ENCODE results near the gene RHBG. TPM values are rescaled to one million over a fixed set of nuclear protein-coding genes. Genes with fewer than 3 reads are reported as not detected.

RHBG gene
- total RNA-seq, 1 experiment from 2014 or later, result 1.5 TPM

DNA sequence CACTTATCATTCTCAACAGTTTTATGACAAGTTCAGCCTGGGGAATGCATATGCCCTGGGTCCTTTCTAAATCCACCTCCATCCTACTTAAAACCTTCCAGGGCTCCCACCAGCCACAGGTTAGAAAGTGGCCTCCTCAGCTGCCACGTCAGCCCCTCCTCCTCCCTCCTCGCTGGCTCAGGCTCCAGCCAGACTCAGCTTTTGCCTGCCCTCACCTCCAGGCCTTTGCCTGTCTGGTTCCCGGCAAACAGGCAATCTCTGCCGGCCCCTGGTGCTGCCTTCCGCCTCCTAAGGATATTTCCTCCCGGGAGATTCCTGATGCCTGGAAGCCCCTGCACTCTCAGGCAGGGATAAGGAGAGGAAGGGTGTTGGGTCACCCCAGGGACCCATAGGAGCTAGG lies 9.5 kb downstream of the RHBG start:
- no peaks in the 10 kb centered on the region for H3K9me3 ChIP-seq (ENCODE audit: control insufficient read depth, low read depth, low read length)
- no peak overlapping the region for H2BK12ac ChIP-seq (ENCODE audit: insufficient read length, low read depth, low read length)

More for the DNA sequence above, 9.5 kb downstream of the RHBG start:
- H2AK5ac ChIP-seq (ENCODE audit: insufficient read length, low read length), result no peak overlapping the region
- H4K8ac ChIP-seq (replicated peaks; ENCODE audit: insufficient read length, low read depth, low read length), result no peak overlapping the region
- H4K5ac ChIP-seq (ENCODE audit: insufficient read length, low read depth, low read length), result no peak overlapping the region
- no peak overlapping the region for H3K27ac ChIP-seq (ENCODE audit: insufficient read length, low read depth, low read length)
- H2AFZ ChIP-seq (ENCODE audit: low read length), result no peak overlapping the region
- Mint-ChIP-seq H3K4me3 (no peak overlapping the region), H3K27ac (no peak overlapping the region), H3K4me1 (peaks cover 4 to 6% of the 10 kb centered on the region in 2 experiments), H3K27me3 (ENCODE audit: low read depth) (peaks cover 10% of the 10 kb centered on the region), H3K36me3 (ENCODE audit: insufficient read depth in 1 of 3, low read depth in 3 of 3) (no peaks in the 10 kb centered on the region), H3K9me3 (no peaks in the 10 kb centered on the region)
- DNase-seq, result no peak
- no peak overlapping the region for H2BK5ac ChIP-seq (ENCODE audit: insufficient read length, low read length)
- no peaks in the 10 kb centered on the region for H3K79me1 ChIP-seq (ENCODE audit: insufficient read depth, low read depth, low read length, poor library complexity, severe bottlenecking)
- H2BK120ac ChIP-seq (ENCODE audit: low read depth, low read length, poor library complexity, severe bottlenecking), result no peak overlapping the region
- no peak overlapping the region for H3K9ac ChIP-seq (ENCODE audit: extremely low read depth, insufficient read length, low read length)
- no peak overlapping the region for H3K56ac ChIP-seq (ENCODE audit: insufficient read length, low read depth, low read length)
- no peak overlapping the region for H3K18ac ChIP-seq (ENCODE audit: insufficient read length, low read depth, low read length)
- H2BK20ac ChIP-seq (ENCODE audit: low read depth, low read length, poor library complexity, severe bottlenecking), result no peak overlapping the region
- no peak overlapping the region for H3T11ph ChIP-seq (ENCODE audit: low read length)
- H3K4ac ChIP-seq (ENCODE audit: low read depth, low read length), result no peak overlapping the region
- no peak overlapping the region for H4K91ac ChIP-seq (ENCODE audit: insufficient read length, low read depth, low read length)
- no peak overlapping the region for H3K14ac ChIP-seq (ENCODE audit: insufficient read depth, low read length)
- no peaks in the 10 kb centered on the region for H4K20me1 ChIP-seq (ENCODE audit: control insufficient read depth, insufficient read depth, insufficient read length)
- no peaks in the 10 kb centered on the region for H3K79me2 ChIP-seq (ENCODE audit: insufficient read depth, low read length)
- WGBS (ENCODE audit: extremely low coverage, insufficient read length, low lambda C conversion rate), result no CpG with 5 or more reads among the region's 6 CpGs
- no peaks in the 10 kb centered on the region for H3K27me3 ChIP-seq (ENCODE audit: insufficient read depth, low read length)
- TF ChIP-seq, protein P1, sequence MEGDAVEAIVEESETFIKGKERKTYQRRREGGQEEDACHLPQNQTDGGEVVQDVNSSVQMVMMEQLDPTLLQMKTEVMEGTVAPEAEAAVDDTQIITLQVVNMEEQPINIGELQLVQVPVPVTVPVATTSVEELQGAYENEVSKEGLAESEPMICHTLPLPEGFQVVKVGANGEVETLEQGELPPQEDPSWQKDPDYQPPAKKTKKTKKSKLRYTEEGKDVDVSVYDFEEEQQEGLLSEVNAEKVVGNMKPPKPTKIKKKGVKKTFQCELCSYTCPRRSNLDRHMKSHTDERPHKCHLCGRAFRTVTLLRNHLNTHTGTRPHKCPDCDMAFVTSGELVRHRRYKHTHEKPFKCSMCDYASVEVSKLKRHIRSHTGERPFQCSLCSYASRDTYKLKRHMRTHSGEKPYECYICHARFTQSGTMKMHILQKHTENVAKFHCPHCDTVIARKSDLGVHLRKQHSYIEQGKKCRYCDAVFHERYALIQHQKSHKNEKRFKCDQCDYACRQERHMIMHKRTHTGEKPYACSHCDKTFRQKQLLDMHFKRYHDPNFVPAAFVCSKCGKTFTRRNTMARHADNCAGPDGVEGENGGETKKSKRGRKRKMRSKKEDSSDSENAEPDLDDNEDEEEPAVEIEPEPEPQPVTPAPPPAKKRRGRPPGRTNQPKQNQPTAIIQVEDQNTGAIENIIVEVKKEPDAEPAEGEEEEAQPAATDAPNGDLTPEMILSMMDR (conservative IDR thresholded peaks at IDR 0.05), result no peak
- H3K4me2 ChIP-seq (ENCODE audit: insufficient read depth, insufficient read length, low read length), result no peak overlapping the region
- no peaks in the 10 kb centered on the region for H3K4me1 ChIP-seq (ENCODE audit: insufficient read depth, low read length)
- H3K23me2 ChIP-seq (ENCODE audit: insufficient read length, low read depth, low read length, poor library complexity, severe bottlenecking), result no peaks in the 10 kb centered on the region
- no peak overlapping the region for H3K23ac ChIP-seq (ENCODE audit: insufficient read length, low read depth, low read length)
- H2BK15ac ChIP-seq (ENCODE audit: low read depth, low read length), result no peak overlapping the region
